Fibroblast of villous mesenchyme (primary cell): ENCODE data around the gene ADGRG4. TPM values are rescaled to one million over a fixed set of nuclear protein-coding genes. Genes with fewer than 3 reads are reported as not detected.

ENCODE experiments used
- DNase-seq: peaks from one replicate; pipeline ENCODE4 v3.0.0-alpha.2; 2010; ENCODE audit warnings: low read depth
- H3K4me3 ChIP-seq: 2 replicates; pipeline ENCODE4 v1.5.1; 2011; ENCODE audit warnings: low read depth, mild to moderate bottlenecking, low read length
- total RNA-seq: library from RNA; depleted of rRNA; stranded (reverse); fragments of >200 nt; gene quantifications from 2 replicates; pipeline ENCODE4 v1.2.3, GENCODE V29; 2012
- TF ChIP-seq, protein P1 (sequence below): IDR thresholded peaks from 2 replicates; pipeline ENCODE4 v1.5.1; 2012; ENCODE audit warnings: low read depth, mild to moderate bottlenecking, low read length; ENCODE audit not compliant: insufficient read depth

The ADGRG4 gene
- total RNA-seq, 1 donor, result not detected

DNA sequence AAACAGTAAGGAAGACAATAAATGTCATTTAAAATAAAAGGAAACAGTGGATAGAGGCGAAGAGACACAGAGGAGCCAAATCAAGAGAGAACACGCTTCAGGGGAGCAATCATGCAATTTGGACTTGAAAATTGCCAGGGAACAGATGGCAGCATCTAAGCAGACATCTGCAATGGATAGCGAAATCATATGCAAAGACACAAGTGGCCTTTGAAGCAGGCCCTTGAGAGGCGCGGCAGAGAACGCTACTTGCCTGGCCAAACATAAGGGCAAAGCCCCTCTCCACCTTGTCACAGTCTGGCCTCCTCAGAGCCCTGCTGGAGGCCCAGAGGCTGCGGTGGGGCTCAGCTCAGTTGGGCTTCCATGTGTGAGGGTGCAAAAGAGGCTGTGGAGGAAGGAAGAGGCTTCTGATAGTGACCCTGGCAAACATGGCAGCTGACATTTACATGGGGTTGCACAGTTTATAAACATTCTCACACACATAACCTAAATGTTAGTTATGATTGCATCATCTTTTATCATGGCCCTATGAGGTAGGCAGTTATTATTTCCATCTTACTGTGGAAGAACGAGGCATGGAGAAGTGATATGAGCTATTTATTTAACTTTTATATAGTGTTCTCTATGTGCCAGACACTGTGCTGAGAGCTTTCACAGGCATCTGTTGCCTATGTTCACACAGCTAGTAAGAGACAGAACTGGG lies 18.3 kb downstream of the ADGRG4 start:
- no peak for DNase-seq

DNA sequence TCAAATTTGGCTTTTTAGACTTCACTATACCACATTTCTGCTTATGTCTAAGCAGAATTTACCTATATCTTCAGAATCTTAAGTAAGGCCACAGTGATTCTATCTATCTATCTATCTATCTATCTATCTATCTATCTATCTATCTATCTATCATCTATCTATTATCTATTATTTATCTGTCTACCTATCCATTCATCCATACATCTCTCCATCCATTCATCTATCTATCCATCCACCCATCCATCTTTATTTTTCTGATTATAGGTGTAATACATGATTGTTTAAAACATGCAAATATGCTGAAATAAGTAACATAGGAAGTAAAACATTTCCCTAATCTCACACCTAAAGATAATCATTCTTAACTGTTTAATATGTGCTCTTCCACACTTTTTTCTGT lies 18.8 kb downstream of the ADGRG4 start:
- no peak overlapping the region for H3K4me3 ChIP-seq
- TF ChIP-seq, protein P1, sequence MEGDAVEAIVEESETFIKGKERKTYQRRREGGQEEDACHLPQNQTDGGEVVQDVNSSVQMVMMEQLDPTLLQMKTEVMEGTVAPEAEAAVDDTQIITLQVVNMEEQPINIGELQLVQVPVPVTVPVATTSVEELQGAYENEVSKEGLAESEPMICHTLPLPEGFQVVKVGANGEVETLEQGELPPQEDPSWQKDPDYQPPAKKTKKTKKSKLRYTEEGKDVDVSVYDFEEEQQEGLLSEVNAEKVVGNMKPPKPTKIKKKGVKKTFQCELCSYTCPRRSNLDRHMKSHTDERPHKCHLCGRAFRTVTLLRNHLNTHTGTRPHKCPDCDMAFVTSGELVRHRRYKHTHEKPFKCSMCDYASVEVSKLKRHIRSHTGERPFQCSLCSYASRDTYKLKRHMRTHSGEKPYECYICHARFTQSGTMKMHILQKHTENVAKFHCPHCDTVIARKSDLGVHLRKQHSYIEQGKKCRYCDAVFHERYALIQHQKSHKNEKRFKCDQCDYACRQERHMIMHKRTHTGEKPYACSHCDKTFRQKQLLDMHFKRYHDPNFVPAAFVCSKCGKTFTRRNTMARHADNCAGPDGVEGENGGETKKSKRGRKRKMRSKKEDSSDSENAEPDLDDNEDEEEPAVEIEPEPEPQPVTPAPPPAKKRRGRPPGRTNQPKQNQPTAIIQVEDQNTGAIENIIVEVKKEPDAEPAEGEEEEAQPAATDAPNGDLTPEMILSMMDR, result no peak
- DNase-seq, result no peak

More for the DNA sequence above, 18.3 kb downstream of the ADGRG4 start:
- TF ChIP-seq, protein P1, result no peak
- no peak overlapping the region for H3K4me3 ChIP-seq

DNA sequence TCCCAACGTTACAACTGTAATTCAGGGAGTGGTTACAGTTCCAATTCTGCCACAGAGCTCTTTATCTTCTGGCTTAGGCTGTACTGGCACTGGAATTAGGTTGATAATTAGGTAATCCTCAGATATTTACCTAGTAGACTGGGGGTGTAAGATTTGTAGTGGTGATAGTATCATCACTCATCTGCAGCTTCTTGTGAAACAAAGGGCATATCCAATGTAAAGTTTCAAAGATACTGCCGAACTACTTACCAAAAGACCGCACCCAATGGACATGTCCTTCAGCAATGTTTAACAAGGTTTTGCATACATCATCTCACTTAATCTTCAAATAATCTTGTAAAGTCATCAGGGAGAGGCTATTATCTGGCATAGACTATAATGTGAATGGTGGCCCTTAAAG lies 20.8 kb downstream of the ADGRG4 start:
- TF ChIP-seq, protein P1, result no peak
- DNase-seq, result no peak

DNA sequence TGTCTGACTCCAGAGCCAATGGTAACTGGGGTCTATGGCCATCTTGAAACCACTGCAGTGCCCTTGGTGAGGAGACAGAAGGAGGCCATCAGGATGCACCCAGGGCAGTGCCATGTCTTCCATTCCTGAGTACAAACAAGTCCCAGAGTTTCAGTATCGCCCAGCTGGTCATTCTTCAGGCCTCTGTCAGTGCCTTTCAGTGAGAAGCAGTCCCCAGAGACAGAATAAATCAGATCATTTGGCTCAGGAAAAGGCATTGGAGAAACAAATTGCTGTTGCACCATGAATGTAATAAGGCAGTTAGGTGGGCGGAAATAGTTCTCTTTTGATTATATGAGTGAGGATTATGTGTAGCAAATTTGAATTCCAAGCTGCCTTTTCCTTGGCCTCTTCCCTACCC lies 21.3 kb downstream of the ADGRG4 start:
- H3K4me3 ChIP-seq, result no peak overlapping the region

More for the DNA sequence above, 20.8 kb downstream of the ADGRG4 start:
- no peak overlapping the region for H3K4me3 ChIP-seq

DNA sequence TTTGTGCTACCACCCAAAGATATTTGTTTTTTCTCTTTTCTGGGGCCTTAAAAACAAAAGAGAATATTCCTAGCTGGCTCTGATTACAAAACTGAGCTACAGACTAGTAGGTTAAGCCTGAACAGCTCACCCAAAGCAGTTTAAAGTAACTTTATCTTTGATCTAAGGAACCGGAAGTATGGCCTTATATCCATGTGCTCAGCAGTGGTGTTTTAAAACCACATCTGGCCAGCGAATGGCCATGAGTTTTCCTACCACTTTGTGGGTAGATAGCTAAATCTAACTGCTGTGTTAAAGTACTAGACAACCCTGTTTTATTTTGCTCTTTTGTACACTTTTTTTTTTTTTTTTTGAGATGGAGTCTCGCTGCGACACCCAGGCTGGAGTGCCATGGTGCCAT lies 24.6 kb downstream of the ADGRG4 start:
- TF ChIP-seq, protein P1, result no peak
- DNase-seq, result peak; percentile 8
- H3K4me3 ChIP-seq, result no peak overlapping the region

More for the DNA sequence above, 21.3 kb downstream of the ADGRG4 start:
- TF ChIP-seq, protein P1, result no peak
- DNase-seq, result no peak

DNA sequence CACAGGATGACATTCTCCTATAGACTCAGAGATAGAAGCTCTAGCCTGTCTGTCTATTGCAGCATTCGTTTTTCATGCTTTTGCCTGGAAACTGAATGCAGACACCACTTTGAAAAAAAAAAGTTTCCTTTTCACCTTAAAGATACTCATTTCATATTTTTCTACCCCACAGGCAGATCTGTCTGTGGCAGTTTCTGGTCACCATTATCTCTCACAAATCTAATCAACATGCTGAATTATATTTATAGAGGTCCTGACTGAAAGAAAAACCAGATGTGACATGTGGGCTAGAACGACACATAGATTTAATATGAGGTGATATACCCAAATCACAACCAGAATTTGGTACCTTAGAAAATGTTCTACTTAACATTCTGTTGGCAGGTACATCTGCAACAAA lies 28.2 kb downstream of the ADGRG4 start:
- TF ChIP-seq, protein P1, result no peak
- H3K4me3 ChIP-seq, result no peak overlapping the region
- DNase-seq, result no peak

DNA sequence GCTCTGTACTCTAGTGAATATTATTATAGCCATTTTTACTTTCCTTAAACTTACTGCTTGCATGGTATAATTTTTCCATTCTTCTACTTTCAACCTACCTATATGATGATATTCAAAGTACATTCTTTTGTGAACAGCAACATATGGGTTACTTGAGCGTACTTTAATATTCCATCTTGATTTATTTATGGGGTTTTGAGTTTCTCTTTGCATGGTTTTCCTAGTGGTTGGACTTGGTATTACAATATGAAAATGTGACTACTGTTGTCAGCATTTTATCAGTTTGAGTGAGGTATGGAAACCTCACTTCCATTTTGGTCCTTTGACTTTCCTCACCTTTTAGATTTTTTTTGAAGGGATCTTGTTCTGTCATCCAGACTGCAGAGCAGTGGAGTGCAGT lies 35.9 kb downstream of the ADGRG4 start:
- H3K4me3 ChIP-seq, result no peak overlapping the region
- TF ChIP-seq, protein P1, result peak; percentile 45

More for the DNA sequence above, 35.9 kb downstream of the ADGRG4 start:
- DNase-seq, result peak; percentile 4
